TTC549 (cell line): Measurements from ENCODE around the gene LTC4S.
"Not testable (repeated sequence)": the region's sequence is repeated elsewhere in the genome, so short reads cannot be mapped to it uniquely, and the experiment has no call there.

ENCODE experiments used
- FAIRE-seq: peaks from 2 replicates; lab custom pipeline; 2012; peaks lifted over from hg19 to GRCh38; lab: Jason Lieb, UNC

The LTC4S gene

GRCh38 chr5:179827680-179828079 is 33.9 kb downstream of the LTC4S start:
- no peak for FAIRE-seq

- FAIRE-seq, result no peak
Measured at GRCh38 chr5:179828756-179829421, 35.1 kb downstream of the LTC4S start.

DNA sequence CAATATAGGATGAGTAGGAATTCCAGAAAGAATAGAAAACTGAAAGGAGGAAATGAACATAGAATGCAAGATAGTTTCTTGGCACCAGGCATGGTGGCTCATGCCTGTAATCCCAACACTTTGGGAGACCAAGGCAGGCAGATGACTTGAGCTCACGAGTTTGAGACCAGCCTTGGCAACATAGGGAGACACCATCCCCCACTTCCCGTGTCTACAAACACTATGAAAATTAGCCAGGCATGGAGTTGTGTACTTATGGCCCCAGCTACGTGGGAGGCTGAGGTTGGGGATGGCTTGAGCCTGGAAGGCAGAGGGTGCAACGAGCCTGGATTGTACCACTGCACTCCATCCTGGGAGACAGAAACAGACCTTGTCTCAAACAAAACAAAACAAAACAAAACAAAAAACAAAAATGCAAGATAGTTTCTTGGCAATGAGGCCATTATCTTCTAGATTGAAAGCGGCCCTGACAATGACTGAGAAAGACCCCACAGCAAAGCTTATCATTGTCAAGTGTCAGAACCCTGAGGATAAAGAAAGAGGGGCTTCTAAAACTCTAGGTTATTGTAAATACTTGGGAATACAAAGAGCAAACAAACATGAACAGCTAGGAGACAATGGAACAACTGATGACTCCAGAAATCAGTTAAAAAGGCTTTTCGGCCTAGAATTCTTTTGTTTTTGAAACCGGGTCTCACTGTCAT is 36.1 kb downstream of the LTC4S start:
- no peak for FAIRE-seq

DNA sequence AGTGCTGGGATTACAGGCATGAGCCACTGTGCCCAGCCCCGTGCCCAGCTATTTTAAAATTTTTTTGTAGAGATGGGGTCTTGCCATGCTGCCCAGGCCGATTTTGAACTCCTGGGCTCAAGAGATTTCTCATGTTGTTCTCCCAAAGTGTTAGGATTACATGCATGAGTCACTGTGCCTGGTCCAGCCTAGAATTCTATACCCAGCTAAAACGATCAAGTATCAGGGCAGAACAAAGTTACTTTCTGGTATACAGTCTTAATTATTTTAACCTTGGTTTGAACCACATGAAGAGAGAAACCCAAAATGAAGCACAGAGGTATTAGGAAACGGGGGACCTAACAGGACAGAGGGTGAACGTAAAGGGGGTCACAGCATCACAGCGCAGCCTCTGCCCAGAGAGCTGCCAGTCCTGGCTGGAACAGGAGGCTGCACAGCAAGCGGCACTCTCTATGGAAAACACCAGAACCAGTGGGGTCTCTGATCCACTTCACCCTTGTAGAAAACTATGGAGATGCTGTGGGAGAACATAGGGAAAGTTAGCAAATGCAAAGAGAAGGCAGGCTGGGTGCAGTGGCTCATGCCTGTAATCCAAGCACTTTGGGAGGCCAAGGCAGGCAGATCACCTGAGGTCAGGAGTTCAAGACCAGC is 37.2 kb downstream of the LTC4S start:
- FAIRE-seq, result no peak

DNA sequence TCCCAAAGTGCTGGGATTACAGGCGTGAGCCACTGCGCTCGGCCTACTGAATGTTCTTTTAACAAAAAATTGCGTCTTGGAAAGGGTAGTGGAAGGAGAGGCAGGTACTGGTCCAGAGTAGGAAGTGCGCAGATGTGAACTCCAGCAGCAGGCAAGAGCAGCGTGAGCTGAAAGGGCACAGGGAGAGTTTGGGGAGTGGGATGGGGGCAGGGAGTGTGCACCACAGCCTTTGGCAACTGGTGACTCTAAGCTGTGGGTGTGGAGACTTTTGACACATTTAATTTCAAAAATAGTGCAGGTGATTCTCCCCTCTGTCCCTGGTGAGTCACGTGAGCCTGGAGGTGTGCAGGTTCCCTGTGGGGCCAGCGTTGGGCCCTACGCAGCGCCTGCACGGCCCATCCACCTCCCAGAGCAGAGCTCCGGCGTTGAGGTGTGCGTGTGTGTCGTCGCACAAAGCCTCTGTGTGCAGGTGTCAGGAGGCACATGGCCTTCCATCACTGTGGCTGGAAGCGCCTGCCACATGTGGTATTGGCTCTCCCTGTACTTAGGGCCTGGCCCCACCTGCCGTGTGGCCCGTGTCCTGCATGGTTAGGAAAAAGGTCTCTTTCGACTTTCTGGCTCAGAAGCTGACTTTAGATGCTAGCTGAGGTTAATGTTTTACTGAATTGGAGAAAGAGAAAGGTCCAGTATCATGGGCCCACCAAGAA is 38.4 kb downstream of the LTC4S start:
- no peak for FAIRE-seq

DNA sequence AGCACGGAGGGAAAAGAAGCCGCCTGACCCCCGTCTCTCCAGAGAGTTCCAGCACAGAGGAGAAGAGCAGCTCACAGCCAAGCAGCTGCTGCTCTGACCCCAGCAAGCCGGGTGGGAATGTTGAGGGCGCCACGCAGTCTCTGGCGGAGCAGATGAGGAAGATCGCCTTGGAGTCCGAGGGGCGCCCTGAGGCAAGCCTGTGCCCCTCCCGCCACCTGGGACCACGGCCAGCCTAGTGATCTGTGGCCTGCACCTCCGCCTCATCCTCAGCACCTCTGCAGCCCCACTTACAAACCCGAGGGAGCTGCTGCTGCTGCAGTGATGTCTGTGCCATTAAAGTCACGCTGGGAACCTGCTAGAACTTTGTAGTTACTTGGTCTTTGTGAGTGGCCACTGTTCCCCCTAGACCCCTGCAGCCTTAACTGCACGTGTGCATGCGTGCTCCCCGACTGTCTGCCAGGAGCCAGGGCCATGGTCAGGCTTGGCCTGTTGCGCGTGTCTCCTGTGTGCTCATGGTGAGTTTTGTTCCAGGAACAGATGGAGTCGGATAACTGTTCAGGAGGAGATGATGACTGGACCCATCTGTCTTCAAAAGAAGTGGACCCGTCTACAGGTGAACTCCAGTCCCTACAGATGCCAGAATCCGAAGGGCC is 39.4 kb downstream of the LTC4S start:
- FAIRE-seq, result no peak

DNA sequence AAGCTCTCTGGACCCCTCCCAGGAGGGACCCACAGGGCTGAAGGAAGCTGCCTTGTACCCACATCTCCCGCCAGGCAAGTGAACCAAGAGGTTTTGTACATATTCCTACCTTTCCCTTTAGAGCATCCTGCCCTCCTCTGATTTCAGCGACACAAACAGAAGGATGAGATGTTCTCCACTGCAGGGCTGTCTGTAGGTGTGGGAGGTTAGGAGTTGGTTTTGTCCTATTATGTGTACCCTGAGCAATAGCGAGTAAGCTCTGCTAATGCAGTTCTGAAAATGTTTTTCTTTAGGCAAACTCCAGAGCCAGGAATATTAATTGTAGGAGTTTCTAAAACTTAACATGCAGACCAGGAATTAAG is 39.9 kb downstream of the LTC4S start:
- FAIRE-seq, result no peak

- FAIRE-seq, result no peak
Measured at GRCh38 chr5:179834120-179834519, 40.3 kb downstream of the LTC4S start.

DNA sequence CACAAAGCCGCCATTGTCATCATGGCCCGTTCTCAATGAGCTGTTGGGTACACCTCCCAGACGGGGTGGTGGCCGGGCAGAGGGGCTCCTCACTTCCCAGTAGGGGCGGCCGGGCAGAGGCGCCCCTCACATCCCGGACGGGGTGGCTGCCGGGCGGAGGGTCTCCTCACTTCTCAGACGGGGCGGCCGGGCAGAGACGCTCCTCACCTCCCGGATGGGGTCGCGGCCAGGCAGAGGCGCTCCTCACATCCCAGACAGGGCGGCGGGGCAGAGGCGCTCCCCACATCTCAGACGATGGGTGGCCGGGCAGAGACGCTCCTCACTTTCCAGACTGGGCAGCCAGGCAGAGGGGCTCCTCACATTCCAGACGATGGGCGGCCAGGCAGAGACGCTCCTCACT is 41.1 kb downstream of the LTC4S start:
- FAIRE-seq, result not testable (repeated sequence)

GRCh38 chr5:179836225-179837019 is 42.6 kb downstream of the LTC4S start:
- no peak for FAIRE-seq

GRCh38 chr5:179837076-179838011 is 43.6 kb downstream of the LTC4S start:
- FAIRE-seq, result no peak

GRCh38 chr5:179839328-179840256 is 45.8 kb downstream of the LTC4S start:
- FAIRE-seq, result no peak

DNA sequence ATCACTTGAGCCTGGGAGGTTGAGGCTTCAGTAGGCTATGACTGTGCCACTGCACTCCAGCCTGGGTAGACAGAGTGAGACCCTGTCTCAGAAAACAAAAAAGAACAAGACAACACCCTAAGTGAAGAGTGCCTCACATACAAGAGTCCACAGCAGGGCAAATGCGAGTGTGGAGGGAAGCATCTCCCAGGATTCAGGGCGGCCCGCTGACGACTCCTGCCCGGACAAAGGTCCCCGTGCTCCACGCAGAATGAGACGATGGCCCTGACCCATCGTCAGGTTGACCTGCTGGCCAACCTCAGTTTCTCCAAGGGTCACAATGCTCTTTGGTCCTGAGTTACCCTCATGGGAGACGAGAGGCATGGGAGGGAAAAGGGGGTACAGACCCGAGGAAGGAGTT is 46.5 kb downstream of the LTC4S start:
- no peak for FAIRE-seq

GRCh38 chr5:179840766-179841165 is 47.0 kb downstream of the LTC4S start:
- no peak for FAIRE-seq

DNA sequence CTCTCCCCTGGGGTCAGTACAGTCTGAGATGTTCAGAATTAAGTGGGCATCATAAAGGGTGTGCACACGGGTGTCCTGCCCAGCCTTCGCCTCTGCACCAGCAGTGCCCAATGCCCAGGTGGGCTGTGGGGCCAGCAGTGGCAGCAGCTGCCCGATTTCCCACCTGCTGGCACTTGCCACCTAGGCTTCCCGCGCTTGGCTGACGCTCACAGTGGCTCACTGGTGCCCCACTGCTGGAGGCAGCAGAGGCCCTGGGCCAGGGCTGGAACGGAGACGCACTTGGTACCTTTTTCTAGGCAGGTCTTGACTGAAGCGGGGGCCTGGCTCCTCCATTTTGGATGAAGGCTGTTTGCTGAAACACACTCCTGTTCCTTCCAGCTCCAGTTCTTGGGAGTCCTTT is 47.8 kb downstream of the LTC4S start:
- FAIRE-seq, result no peak
